Upper lobe of left lung (tissue), 4 donors: ENCODE data around the gene NOX5.

Experiments used
- CTCF ChIP-seq, 6 experiments: fragments of 450-650 bp in 4 of 6; fragments of 200-600 bp in 2 of 6; sonication (generic) in 2 of 6; IDR thresholded peaks; one replicate each; pipeline ENCODE4 v1.5.1; 2016 to 2019; ENCODE audit warnings: antibody characterized with exemption in 6 of 6
- EP300 ChIP-seq, 4 donors: sonication (generic); formaldehyde crosslinking; IDR thresholded peaks; one replicate each; pipeline ENCODE4 v1.5.1; 2017; ENCODE audit warnings: antibody characterized with exemption in 4 of 4, control low read depth in 2 of 4
- POLR2A ChIP-seq, 4 donors: fragments of 450-650 bp; IDR thresholded peaks; one replicate each; pipeline ENCODE4 v1.5.1; 2016 to 2017; ENCODE audit warnings: antibody characterized with exemption in 4 of 4, mild to moderate bottlenecking in 2 of 4
- POLR2AphosphoS5 ChIP-seq, 2 donors: sonication (generic); formaldehyde crosslinking; IDR thresholded peaks; one replicate each; pipeline ENCODE4 v1.5.1; 2017; ENCODE audit warnings: antibody characterized with exemption in 2 of 2

- TF ChIP-seq CTCF (IDR thresholded peaks at IDR 0.05) = no peak
- TF ChIP-seq EP300 (IDR thresholded peaks at IDR 0.05) = no peak
- no peak for TF ChIP-seq POLR2A (IDR thresholded peaks at IDR 0.05)
- no peak for TF ChIP-seq POLR2AphosphoS5 (IDR thresholded peaks at IDR 0.05)
Observed at GRCh38 chr15:69080295-69081248, 66.1 kb downstream of the NOX5 start.
